Lower lobe of right lung (tissue), 2 donors: ENCODE data around the gene ZNF358. TPM values are rescaled to one million over a fixed set of nuclear protein-coding genes. Genes with fewer than 3 reads are reported as not detected.
A peak's percentile ranks its signal among the peaks of the same experiment; 100 is the strongest.

Source experiments
- ATAC-seq, 2 donors: fragments of 200-7000 bp; cut with Tn5 transposase; one replicate each; pipeline ENCODE4 v1.9.1; 2020 to 2022; ENCODE audit warnings: mild to moderate bottlenecking in 2 of 2, moderate library complexity in 2 of 2
- DNase-seq: peaks from one replicate; pipeline ENCODE4 v3.0.0-alpha.2; 2020
- H3K27ac ChIP-seq: fragments of 200-600 bp; one replicate; pipeline ENCODE4 v1.8.0; 2022
- H3K27me3 ChIP-seq: fragments of 200-600 bp; one replicate; pipeline ENCODE4 v1.8.0; 2022; ENCODE audit warnings: low read depth
- H3K36me3 ChIP-seq: fragments of 200-600 bp; one replicate; pipeline ENCODE4 v1.8.0; 2022; ENCODE audit warnings: mild to moderate bottlenecking
- H3K4me1 ChIP-seq: fragments of 200-600 bp; one replicate; pipeline ENCODE4 v1.8.0; 2022
- H3K4me3 ChIP-seq: fragments of 200-600 bp; one replicate; pipeline ENCODE4 v1.8.0; 2022; ENCODE audit warnings: mild to moderate bottlenecking
- H3K9me3 ChIP-seq: fragments of 200-600 bp; one replicate; pipeline ENCODE4 v1.8.0; 2022
- intact Hi-C: fragments of 100-400 bp; cut with DNase I; formaldehyde crosslinking; loops from one replicate; pipeline ENCODE4 v1.11.0; 2022
- total RNA-seq: library from RNA; stranded (reverse); fragmentation: NEBNext Ultra II Directional; extraction: Animal tissue kit (Norgen Biotek cat#: 25700); gene quantifications from one replicate; pipeline ENCODE4 v1.2.1, GENCODE V29; 2021
- TF ChIP-seq, protein P1 (sequence below): fragments of 200-600 bp; IDR thresholded peaks from one replicate; pipeline ENCODE4 v1.8.0; 2022; ENCODE audit warnings: antibody characterized with exemption, mild to moderate bottlenecking
- donor health status: DM: no; HTN: yes; CAD: no; lungs with severe emphysema.

Gene ZNF358
- total RNA-seq, 1 donor from 2014 or later = 54.9 TPM

GRCh38 chr19:7522923-7523667 is 7.2 kb downstream of the ZNF358 start:
- ATAC-seq = peak in 1 of 2 donors; percentile 1
- Histone ChIP-seq H3K27me3 (no peaks in the 10 kb centered on the region), H3K4me1 (peaks cover 23% of the 10 kb centered on the region), H3K9me3 (no peaks in the 10 kb centered on the region), H3K27ac (peak overlapping the region; percentile 80), H3K4me3 (peak overlapping the region; percentile 97), H3K36me3 (peaks cover 39% of the 10 kb centered on the region)
- intact Hi-C loops = no loop called here
- DNase-seq = peak; percentile 51
- TF ChIP-seq, protein P1, sequence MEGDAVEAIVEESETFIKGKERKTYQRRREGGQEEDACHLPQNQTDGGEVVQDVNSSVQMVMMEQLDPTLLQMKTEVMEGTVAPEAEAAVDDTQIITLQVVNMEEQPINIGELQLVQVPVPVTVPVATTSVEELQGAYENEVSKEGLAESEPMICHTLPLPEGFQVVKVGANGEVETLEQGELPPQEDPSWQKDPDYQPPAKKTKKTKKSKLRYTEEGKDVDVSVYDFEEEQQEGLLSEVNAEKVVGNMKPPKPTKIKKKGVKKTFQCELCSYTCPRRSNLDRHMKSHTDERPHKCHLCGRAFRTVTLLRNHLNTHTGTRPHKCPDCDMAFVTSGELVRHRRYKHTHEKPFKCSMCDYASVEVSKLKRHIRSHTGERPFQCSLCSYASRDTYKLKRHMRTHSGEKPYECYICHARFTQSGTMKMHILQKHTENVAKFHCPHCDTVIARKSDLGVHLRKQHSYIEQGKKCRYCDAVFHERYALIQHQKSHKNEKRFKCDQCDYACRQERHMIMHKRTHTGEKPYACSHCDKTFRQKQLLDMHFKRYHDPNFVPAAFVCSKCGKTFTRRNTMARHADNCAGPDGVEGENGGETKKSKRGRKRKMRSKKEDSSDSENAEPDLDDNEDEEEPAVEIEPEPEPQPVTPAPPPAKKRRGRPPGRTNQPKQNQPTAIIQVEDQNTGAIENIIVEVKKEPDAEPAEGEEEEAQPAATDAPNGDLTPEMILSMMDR = no peak

GRCh38 chr19:7524523-7524922 is 8.6 kb downstream of the ZNF358 start:
- Histone ChIP-seq H3K4me1 (peaks cover 23% of the 10 kb centered on the region), H3K27ac (no peak overlapping the region), H3K27me3 (no peaks in the 10 kb centered on the region), H3K4me3 (no peak overlapping the region), H3K9me3 (no peaks in the 10 kb centered on the region), H3K36me3 (peaks cover 50% of the 10 kb centered on the region)
- intact Hi-C loops = no loop called here
- TF ChIP-seq, protein P1 = no peak
- no peak for ATAC-seq
- DNase-seq = no peak

- DNase-seq (no peak), ATAC-seq (no peak)
- Histone ChIP-seq H3K4me1 (peaks cover 23% of the 10 kb centered on the region), H3K36me3 (peaks cover 52% of the 10 kb centered on the region), H3K4me3 (no peak overlapping the region), H3K27me3 (no peaks in the 10 kb centered on the region), H3K27ac (no peak overlapping the region), H3K9me3 (no peaks in the 10 kb centered on the region)
- intact Hi-C loops = no loop called here
- TF ChIP-seq, protein P1 = no peak
Measured at GRCh38 chr19:7524992-7525739, 9.3 kb downstream of the ZNF358 start.

DNA sequence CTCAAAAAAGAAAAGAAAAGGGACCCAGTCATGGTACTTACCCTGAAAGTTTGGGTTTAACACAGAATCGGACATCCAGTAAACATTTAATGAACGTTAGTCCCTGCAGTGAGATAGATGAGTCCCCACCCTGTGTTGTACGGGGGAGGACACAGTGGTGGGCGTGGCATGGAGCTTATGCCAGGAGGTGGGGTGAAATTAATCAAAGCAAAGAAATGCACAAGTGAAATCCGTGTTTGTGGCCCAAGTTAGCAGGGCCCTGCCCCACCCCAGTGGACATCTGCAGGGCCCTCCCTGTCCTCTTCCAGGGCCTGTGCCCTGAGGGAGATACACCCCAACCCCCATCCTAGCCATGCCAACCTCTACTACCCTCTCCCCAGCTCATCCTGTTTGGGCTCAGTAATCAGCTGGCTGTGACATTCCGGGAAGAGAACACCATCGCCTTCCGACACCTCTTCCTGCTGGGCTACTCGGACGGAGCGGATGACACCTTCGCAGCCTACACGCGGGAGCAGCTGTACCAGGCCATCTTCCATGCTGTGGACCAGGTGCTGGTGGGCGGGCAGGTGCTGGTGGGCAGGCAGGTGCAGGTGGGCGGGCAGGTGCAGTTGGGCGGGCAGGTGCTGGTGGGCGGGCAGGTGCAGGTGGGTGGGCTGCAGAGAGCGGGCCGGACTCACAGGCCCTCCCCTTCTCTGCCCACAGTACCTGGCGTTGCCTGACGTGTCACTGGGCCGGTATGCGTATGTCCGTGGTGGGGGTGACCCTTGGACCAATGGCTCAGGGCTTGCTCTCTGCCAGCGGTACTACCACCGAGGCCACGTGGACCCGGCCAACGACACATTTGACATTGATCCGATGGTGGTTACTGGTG is 10.4 kb downstream of the ZNF358 start:
- no peaks in the 10 kb centered on the region for H3K9me3 ChIP-seq
- H3K4me1 ChIP-seq = peaks cover 23% of the 10 kb centered on the region
- intact Hi-C loops = no loop called here
- peaks cover 60% of the 10 kb centered on the region for H3K36me3 ChIP-seq
- TF ChIP-seq, protein P1 = no peak
- DNase-seq (no peak), ATAC-seq (no peak)
- no peak overlapping the region for H3K27ac ChIP-seq
- no peak overlapping the region for H3K4me3 ChIP-seq
- H3K27me3 ChIP-seq = no peaks in the 10 kb centered on the region

DNA sequence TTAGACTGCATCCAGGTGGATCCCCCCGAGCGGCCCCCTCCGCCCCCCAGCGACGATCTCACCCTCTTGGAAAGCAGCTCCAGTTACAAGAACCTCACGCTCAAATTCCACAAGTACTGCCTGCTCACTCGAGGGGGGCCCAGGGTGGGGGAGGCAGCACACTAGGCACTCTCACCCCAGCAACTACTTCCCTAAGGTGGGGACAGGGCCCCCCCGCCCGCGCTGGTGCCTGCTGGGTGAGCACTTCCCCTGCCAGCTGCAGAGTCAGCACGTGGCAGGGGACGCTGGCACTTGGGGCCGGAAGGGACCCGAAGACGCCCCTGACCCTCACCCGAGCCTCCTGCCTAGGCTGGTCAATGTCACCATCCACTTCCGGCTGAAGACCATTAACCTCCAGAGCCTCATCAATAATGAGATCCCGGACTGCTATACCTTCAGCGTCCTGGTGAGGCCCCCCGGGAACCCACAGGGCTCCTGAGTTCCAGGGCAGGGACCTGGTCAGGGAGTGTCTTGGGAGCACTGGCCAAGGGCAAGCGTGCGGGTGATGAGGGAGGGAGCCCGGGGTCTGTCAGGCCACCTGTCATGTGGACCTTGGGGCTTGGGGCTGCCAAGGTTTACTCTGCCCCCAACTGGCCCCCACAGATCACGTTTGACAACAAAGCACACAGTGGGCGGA is 11.8 kb downstream of the ZNF358 start:
- DNase-seq = peak; percentile 72
- H3K27ac ChIP-seq = no peak overlapping the region
- no peaks in the 10 kb centered on the region for H3K27me3 ChIP-seq
- peaks cover 12% of the 10 kb centered on the region for H3K4me1 ChIP-seq
- ATAC-seq = peak; percentile 5 to 31
- H3K4me3 ChIP-seq = no peak overlapping the region
- TF ChIP-seq, protein P1 = no peak
- H3K9me3 ChIP-seq = no peaks in the 10 kb centered on the region
- intact Hi-C loops = no loop called here
- H3K36me3 ChIP-seq = peaks cover 67% of the 10 kb centered on the region
